SU-DHL-6 (cell line): Measurements from ENCODE around the gene BMP15.

Experiments used
- EZH2phosphoT487 ChIP-seq: fragments of 200-600 bp; sonication (generic), shearing (Covaris generic); conservative IDR thresholded peaks from 2 replicates; pipeline ENCODE4 v1.6.1; 2018; ENCODE audit warnings: mild to moderate bottlenecking, antibody characterized with exemption, low read length, moderate library complexity, mixed read lengths
- TF ChIP-seq, protein P1 (sequence below): fragments of 200-600 bp; sonication (generic); IDR thresholded peaks from one replicate; pipeline ENCODE4 v1.5.1; 2017; ENCODE audit warnings: antibody characterized with exemption, mild to moderate bottlenecking, low read length, moderate library complexity; ENCODE audit not compliant: insufficient read depth, poor library complexity, severe bottlenecking

DNA sequence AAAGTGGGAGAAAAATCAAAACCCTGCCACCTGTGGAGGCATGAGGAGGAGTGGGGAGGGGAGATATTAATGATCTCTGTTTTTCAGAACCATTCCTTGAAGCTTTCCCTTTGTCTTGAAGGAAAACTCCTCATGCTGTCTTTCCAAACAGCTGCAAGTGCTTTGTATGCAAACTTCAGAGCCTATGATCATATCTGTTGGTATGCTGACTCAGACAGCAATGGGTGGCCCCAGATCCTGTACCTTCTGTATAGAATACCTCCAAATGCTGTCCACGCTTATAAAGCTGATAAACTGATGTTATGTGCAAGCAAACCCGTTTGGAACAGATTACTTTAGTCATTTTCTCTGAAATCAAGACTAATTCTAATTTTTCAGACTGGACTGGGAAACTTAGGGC is 31.9 kb downstream of the BMP15 start:
- TF ChIP-seq, protein P1, sequence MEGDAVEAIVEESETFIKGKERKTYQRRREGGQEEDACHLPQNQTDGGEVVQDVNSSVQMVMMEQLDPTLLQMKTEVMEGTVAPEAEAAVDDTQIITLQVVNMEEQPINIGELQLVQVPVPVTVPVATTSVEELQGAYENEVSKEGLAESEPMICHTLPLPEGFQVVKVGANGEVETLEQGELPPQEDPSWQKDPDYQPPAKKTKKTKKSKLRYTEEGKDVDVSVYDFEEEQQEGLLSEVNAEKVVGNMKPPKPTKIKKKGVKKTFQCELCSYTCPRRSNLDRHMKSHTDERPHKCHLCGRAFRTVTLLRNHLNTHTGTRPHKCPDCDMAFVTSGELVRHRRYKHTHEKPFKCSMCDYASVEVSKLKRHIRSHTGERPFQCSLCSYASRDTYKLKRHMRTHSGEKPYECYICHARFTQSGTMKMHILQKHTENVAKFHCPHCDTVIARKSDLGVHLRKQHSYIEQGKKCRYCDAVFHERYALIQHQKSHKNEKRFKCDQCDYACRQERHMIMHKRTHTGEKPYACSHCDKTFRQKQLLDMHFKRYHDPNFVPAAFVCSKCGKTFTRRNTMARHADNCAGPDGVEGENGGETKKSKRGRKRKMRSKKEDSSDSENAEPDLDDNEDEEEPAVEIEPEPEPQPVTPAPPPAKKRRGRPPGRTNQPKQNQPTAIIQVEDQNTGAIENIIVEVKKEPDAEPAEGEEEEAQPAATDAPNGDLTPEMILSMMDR: no peak
- no peak for TF ChIP-seq EZH2phosphoT487
